H9 (cell line): Measurements from ENCODE around the gene OSM. TPM values are rescaled to one million over a fixed set of nuclear protein-coding genes. Genes with fewer than 3 reads are reported as not detected.

Experiments used
- DNase-seq: peaks from one replicate; pipeline ENCODE4 v3.0.0-alpha.2; 2017
- H2AFZ ChIP-seq: one replicate; pipeline ENCODE4 v1.6.1; 2013; ENCODE audit warnings: mild to moderate bottlenecking, low read length, control low read depth, moderate library complexity
- H2AK5ac ChIP-seq: 2 replicates; pipeline ENCODE4 v1.6.1; 2013; ENCODE audit warnings: low read length, control low read depth, mixed read lengths; ENCODE audit not compliant: insufficient read length
- H2BK120ac ChIP-seq: one replicate; pipeline ENCODE4 v1.6.1; 2013; ENCODE audit warnings: low read depth, mild to moderate bottlenecking, low read length, control low read depth, inconsistent platforms; ENCODE audit not compliant: poor library complexity, severe bottlenecking
- H2BK12ac ChIP-seq: 2 replicates; pipeline ENCODE4 v1.6.1; 2013; ENCODE audit warnings: low read length, control low read depth, mixed read lengths, low read depth; ENCODE audit not compliant: insufficient read length
- H2BK15ac ChIP-seq: 2 replicates; pipeline ENCODE4 v1.6.1; 2013; ENCODE audit warnings: low read depth, low read length, control low read depth
- H2BK20ac ChIP-seq: one replicate; pipeline ENCODE4 v1.6.1; 2013; ENCODE audit warnings: low read depth, mild to moderate bottlenecking, low read length, control low read depth, inconsistent platforms; ENCODE audit not compliant: poor library complexity, severe bottlenecking
- H2BK5ac ChIP-seq: 2 replicates; pipeline ENCODE4 v1.6.1; 2013; ENCODE audit warnings: low read length, control low read depth, mixed read lengths; ENCODE audit not compliant: insufficient read length
- H3K14ac ChIP-seq: 2 replicates; pipeline ENCODE4 v1.6.1; 2013; ENCODE audit warnings: low read length, control low read depth; ENCODE audit not compliant: insufficient read depth
- H3K18ac ChIP-seq: 2 replicates; pipeline ENCODE4 v1.6.1; 2013; ENCODE audit warnings: low read depth, mild to moderate bottlenecking, mixed read lengths, low read length, control low read depth; ENCODE audit not compliant: insufficient read length
- H3K23ac ChIP-seq: 2 replicates; pipeline ENCODE4 v1.6.1; 2013; ENCODE audit warnings: low read length, control low read depth, mixed read lengths, low read depth; ENCODE audit not compliant: insufficient read length
- H3K23me2 ChIP-seq: 2 replicates; pipeline ENCODE4 v1.6.1; 2013; ENCODE audit warnings: low read depth, mild to moderate bottlenecking, mixed read lengths, low read length, control low read depth; ENCODE audit not compliant: insufficient read length, poor library complexity, severe bottlenecking
- H3K27ac ChIP-seq: 2 replicates; pipeline ENCODE4 v1.5.1; 2013; ENCODE audit warnings: low read length, control low read depth, mixed read lengths, low read depth; ENCODE audit not compliant: insufficient read length
- H3K27me3 ChIP-seq: 2 replicates; pipeline ENCODE4 v1.6.1; 2013; ENCODE audit warnings: low read length, control low read depth, inconsistent platforms; ENCODE audit not compliant: insufficient read depth
- H3K4ac ChIP-seq: 2 replicates; pipeline ENCODE4 v1.6.1; 2013; ENCODE audit warnings: low read depth, mild to moderate bottlenecking, control low read depth, inconsistent platforms, low read length, moderate library complexity
- H3K4me1 ChIP-seq: 2 replicates; pipeline ENCODE4 v1.6.1; 2013; ENCODE audit warnings: low read length, control low read depth, inconsistent platforms; ENCODE audit not compliant: insufficient read depth
- H3K4me2 ChIP-seq: 2 replicates; pipeline ENCODE4 v1.6.1; 2013; ENCODE audit warnings: low read length, control low read depth, mixed read lengths; ENCODE audit not compliant: insufficient read length, insufficient read depth
- H3K56ac ChIP-seq: 2 replicates; pipeline ENCODE4 v1.6.1; 2013; ENCODE audit warnings: low read depth, mild to moderate bottlenecking, mixed read lengths, low read length, control low read depth; ENCODE audit not compliant: insufficient read length
- H3K79me1 ChIP-seq: 2 replicates; pipeline ENCODE4 v1.6.1; 2013; ENCODE audit warnings: low read depth, mild to moderate bottlenecking, moderate library complexity, low read length, control low read depth, inconsistent platforms; ENCODE audit not compliant: insufficient read depth, poor library complexity, severe bottlenecking
- H3K79me2 ChIP-seq: 2 replicates; pipeline ENCODE4 v1.6.1; 2013; ENCODE audit warnings: low read length, control low read depth, inconsistent platforms; ENCODE audit not compliant: insufficient read depth
- H3K9ac ChIP-seq: 2 replicates; pipeline ENCODE4 v1.6.1; 2013; ENCODE audit warnings: low read length, control low read depth, mixed read lengths; ENCODE audit not compliant: insufficient read length; ENCODE audit errors: extremely low read depth
- H3K9me3 ChIP-seq: one replicate; pipeline ENCODE4 v1.6.1; 2013; ENCODE audit warnings: low read depth, low read length, inconsistent platforms; ENCODE audit not compliant: control insufficient read depth
- H3T11ph ChIP-seq: one replicate; pipeline ENCODE4 v1.6.1; 2013; ENCODE audit warnings: mild to moderate bottlenecking, low read length, control low read depth, inconsistent platforms
- H4K20me1 ChIP-seq: one replicate; pipeline ENCODE4 v1.6.1; 2013; ENCODE audit not compliant: control insufficient read depth, insufficient read length, insufficient read depth
- H4K5ac ChIP-seq: 2 replicates; pipeline ENCODE4 v1.6.1; 2013; ENCODE audit warnings: low read depth, mild to moderate bottlenecking, mixed read lengths, low read length, control low read depth; ENCODE audit not compliant: insufficient read length
- H4K8ac ChIP-seq: replicated peaks from 2 replicates; pipeline ENCODE4 v1.6.1; 2013; ENCODE audit warnings: low read length, control low read depth, mixed read lengths, low read depth; ENCODE audit not compliant: insufficient read length
- H4K91ac ChIP-seq: 2 replicates; pipeline ENCODE4 v1.6.1; 2013; ENCODE audit warnings: low read depth, mild to moderate bottlenecking, moderate library complexity, mixed read lengths, low read length, control low read depth; ENCODE audit not compliant: insufficient read length
- H3K27ac Mint-ChIP-seq, 3 experiments: 2 replicates in 2 of 3; 3 replicates in 1 of 3; pipeline ENCODE4 v1.8.0; 2020 to 2021; ENCODE audit warnings: mixed read lengths in 3 of 3, mild to moderate bottlenecking in 1 of 3, moderate library complexity in 1 of 3
- H3K27me3 Mint-ChIP-seq: 2 replicates; pipeline ENCODE4 v1.8.0; 2021; ENCODE audit warnings: low read depth, mild to moderate bottlenecking, moderate library complexity, mixed read lengths
- H3K36me3 Mint-ChIP-seq, 3 experiments: 2 replicates in 2 of 3; 3 replicates in 1 of 3; pipeline ENCODE4 v1.8.0; 2020 to 2021; ENCODE audit warnings: low read depth in 3 of 3, mixed read lengths in 3 of 3; ENCODE audit not compliant: insufficient read depth in 1 of 3
- H3K4me1 Mint-ChIP-seq, 2 experiments: 2 replicates each; pipeline ENCODE4 v1.8.0; 2020; ENCODE audit warnings: mixed read lengths in 2 of 2
- H3K4me3 Mint-ChIP-seq, 2 experiments: 2 replicates in 1 of 2; 3 replicates in 1 of 2; pipeline ENCODE4 v1.8.0; 2020 to 2021; ENCODE audit warnings: mild to moderate bottlenecking in 2 of 2, mixed read lengths in 2 of 2, moderate library complexity in 1 of 2
- H3K9me3 Mint-ChIP-seq, 2 experiments: 2 replicates in 1 of 2; 3 replicates in 1 of 2; pipeline ENCODE4 v1.8.0; 2020; ENCODE audit warnings: mild to moderate bottlenecking in 2 of 2, mixed read lengths in 2 of 2, moderate library complexity in 1 of 2
- WGBS: extraction: QIAGEN DNeasy Blood & Tissue Kit; methylation state at CpG from one replicate; pipeline ENCODE4 v1.1.7; 2013; ENCODE audit warnings: missing lambda C conversion rate, low lambda C conversion rate, mixed read lengths; ENCODE audit not compliant: insufficient read length; ENCODE audit errors: extremely low coverage; 5-methylcytosine and 5-hydroxymethylcytosine counted together
- total RNA-seq: library from RNA; stranded (reverse); gene quantifications from 2 replicates; pipeline ENCODE4 v1.2.1, GENCODE V29; 2021
- TF ChIP-seq, protein P1 (sequence below): fragments of 200-600 bp; sonication (generic); conservative IDR thresholded peaks from 3 replicates; pipeline ENCODE4 v1.8.0; 2021; ENCODE audit warnings: antibody characterized with exemption, mild to moderate bottlenecking

OSM gene
- total RNA-seq, 1 experiment from 2014 or later = not detected

DNA sequence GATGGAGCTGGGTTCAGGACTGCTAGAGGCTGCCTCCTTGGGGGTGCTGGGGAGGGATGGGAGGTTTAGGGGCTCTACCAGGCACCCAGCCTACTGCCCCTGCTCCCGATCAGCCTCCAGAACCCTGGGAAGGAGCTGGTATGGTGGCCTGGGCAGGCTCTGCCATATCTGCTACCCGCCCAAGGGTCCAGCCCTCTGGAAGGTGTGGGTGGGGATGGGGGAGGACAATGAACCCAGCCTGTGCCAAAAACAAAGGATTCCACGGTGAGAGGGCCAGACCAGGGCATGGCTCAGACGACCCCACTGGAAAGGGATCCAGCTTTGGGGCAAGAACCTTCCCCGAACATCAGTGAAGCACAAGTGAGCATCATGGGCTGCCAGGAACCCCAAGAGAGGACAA is 19.7 kb upstream of the OSM start:
- Histone ChIP-seq H3K79me2 (no peaks in the 10 kb centered on the region), H2BK20ac (no peak overlapping the region), H3K18ac (no peak overlapping the region), H4K8ac (no peak overlapping the region), H4K91ac (no peak overlapping the region), H3K79me1 (no peaks in the 10 kb centered on the region), H3K4me2 (no peak overlapping the region), H2BK12ac (no peak overlapping the region), H3K27ac (no peak overlapping the region), H2BK15ac (no peak overlapping the region; the same call in 1 of the 2 replicates), H3K4me1 (no peaks in the 10 kb centered on the region; the same call in 1 of the 2 replicates), H2AK5ac (no peak overlapping the region), H3K23me2 (peaks cover 8% of the 10 kb centered on the region), H3K9me3 (no peaks in the 10 kb centered on the region), H3K56ac (no peak overlapping the region), H3K4ac (no peak overlapping the region), H2BK120ac (no peak overlapping the region), H3K9ac (no peak overlapping the region), H4K5ac (no peak overlapping the region), H3K14ac (no peak overlapping the region), H2BK5ac (no peak overlapping the region), H3K23ac (no peak overlapping the region), H3T11ph (no peak overlapping the region), H3K27me3 (no peaks in the 10 kb centered on the region), H2AFZ (no peak overlapping the region), H4K20me1 (no peaks in the 10 kb centered on the region)
- no peak for DNase-seq
- no peak overlapping the region for H3K4me3 Mint-ChIP-seq
- no CpG with 5 or more reads among the region's 5 CpGs for WGBS
- H3K27me3 Mint-ChIP-seq = no peaks in the 10 kb centered on the region
- H3K4me1 Mint-ChIP-seq = peaks cover 5 to 16% of the 10 kb centered on the region in 2 experiments
- no peak overlapping the region for H3K27ac Mint-ChIP-seq
- TF ChIP-seq, protein P1, sequence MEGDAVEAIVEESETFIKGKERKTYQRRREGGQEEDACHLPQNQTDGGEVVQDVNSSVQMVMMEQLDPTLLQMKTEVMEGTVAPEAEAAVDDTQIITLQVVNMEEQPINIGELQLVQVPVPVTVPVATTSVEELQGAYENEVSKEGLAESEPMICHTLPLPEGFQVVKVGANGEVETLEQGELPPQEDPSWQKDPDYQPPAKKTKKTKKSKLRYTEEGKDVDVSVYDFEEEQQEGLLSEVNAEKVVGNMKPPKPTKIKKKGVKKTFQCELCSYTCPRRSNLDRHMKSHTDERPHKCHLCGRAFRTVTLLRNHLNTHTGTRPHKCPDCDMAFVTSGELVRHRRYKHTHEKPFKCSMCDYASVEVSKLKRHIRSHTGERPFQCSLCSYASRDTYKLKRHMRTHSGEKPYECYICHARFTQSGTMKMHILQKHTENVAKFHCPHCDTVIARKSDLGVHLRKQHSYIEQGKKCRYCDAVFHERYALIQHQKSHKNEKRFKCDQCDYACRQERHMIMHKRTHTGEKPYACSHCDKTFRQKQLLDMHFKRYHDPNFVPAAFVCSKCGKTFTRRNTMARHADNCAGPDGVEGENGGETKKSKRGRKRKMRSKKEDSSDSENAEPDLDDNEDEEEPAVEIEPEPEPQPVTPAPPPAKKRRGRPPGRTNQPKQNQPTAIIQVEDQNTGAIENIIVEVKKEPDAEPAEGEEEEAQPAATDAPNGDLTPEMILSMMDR = no peak
- peaks cover 0 to 2% (median 0%) of the 10 kb centered on the region in 3 experiments; a peak in 1 of 7 replicates for H3K36me3 Mint-ChIP-seq
- no peaks in the 10 kb centered on the region for H3K9me3 Mint-ChIP-seq
